Ramos (cell line): ENCODE results near the gene CNKSR1.

Experiments
- in situ Hi-C: fragments of 300-500 bp; cut with MboI; formaldehyde crosslinking; loops from one replicate; pipeline ENCODE4 v1.14.3; 2022; ENCODE audit warnings: low sequenced_read_pairs; ENCODE audit not compliant: unreplicated experiment

Gene CNKSR1

DNA sequence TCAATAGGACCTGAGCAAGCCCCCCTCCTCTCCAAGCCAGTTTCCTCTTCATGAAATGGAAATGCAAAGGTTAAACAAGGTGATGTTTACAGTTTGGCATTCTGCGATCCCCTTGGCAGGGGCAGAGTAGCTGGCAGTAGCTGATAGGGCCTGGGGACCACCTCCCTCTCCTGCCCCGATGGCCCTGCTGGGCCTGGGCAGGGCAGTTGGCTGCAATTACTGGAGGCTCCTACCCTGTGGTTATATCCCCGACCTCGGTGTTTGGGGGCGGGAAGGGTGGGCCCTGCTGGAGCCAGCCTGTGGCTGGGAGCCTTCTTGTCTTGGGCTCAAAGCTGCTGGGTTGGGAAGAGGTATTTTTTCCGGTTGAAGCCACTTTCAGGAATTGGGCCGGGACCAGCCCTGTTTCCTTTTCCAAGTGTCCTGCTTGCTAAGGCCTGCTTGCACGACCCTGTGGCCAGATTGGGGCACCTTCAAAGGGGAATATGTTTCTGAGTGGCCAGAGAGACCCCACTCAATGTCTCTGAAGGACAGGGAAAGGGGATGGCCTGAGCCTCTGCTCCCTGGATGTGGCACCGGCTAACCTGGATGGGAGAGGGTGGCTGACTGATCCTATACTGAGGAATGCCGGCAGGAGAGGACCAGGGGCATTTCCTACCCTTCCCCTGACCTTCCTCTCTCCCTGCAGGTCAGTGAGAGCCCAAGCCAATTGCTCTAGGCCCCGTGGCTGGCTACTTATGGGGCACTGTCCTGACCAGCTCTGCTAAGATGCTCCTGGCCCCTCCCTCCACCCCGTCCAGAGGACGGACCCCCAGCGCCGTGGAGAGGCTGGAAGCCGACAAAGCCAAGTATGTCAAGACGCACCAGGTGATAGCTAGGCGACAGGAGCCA, 16.5 kb upstream of the CNKSR1 start:
- in situ Hi-C loops: no loop called here

DNA sequence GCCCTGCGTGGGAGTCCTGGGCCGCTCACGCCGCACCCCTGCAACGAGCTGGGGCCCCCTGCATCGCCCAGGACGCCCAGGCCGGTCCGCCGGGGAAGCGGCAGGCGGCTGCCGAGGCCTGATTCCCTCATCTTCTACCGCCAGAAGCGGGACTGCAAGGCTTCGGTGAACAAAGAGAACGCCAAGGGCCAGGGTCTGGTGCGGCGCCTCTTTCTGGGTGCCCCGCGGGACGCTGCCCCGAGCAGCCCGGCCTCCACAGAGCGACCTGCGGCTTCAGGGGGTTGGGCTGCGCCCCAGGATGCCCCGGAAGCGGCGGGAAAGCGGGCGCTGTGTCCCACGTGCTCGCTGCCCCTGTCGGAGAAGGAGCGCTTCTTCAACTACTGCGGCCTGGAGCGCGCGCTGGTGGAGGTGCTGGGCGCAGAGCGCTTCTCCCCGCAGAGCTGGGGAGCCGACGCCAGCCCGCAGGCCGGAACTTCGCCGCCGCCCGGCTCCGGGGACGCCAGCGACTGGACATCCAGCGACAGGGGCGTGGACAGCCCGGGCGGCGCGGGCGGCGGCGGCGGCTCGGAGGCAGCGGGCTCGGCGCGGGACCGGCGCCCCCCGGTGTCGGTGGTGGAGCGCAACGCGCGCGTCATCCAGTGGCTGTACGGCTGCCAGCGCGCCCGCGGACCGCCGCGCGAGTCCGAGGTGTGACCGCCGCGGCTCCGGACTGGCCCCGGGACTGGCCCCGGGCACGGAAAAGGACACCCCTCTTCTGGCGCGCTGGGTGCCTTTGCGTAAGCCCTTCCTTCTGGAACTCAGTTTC, 15.7 kb upstream of the CNKSR1 start:
- in situ Hi-C loops: no loop called here

DNA sequence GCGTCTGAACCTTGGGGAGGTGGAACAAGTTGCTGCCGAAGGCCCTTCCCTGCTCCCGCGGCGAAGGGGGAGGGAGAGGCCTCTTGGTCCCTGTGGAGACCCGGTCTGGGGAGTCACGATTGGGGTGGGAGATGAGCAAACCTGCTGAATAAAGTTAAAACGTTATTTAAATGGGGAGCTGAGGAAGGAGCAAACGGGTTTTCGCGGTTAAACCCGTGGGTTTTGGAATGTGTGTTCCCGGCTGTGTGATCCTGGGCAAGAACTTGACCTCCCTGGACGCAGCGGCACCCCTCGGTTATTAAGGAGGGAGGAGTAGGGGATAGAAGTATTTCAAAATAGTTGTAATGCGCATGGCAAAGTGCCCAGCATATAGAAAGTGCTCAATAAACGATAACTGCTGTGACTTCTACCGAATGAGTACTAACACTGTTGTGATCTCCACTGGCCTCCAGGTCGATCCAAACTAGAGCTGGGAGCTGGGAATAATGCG, 15.0 kb upstream of the CNKSR1 start:
- in situ Hi-C loops: no loop called here

DNA sequence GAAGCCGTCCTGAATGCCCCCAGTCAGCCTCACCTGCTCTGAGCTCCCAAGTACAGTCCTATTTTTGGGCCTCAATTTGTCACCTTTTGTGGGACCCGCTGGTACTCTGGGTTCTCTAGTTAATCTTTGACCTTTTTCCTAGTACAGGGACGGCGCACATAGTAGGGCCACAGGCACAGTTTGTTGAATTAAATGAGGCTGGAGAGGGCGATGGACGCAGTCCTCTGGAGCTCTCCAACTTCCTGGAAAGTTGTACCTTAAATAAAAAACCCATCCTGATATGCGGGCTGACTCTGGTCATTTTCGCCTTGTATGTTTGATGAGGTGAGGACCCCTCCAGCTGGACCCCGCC, 13.6 kb upstream of the CNKSR1 start:
- in situ Hi-C loops: no loop called here

DNA sequence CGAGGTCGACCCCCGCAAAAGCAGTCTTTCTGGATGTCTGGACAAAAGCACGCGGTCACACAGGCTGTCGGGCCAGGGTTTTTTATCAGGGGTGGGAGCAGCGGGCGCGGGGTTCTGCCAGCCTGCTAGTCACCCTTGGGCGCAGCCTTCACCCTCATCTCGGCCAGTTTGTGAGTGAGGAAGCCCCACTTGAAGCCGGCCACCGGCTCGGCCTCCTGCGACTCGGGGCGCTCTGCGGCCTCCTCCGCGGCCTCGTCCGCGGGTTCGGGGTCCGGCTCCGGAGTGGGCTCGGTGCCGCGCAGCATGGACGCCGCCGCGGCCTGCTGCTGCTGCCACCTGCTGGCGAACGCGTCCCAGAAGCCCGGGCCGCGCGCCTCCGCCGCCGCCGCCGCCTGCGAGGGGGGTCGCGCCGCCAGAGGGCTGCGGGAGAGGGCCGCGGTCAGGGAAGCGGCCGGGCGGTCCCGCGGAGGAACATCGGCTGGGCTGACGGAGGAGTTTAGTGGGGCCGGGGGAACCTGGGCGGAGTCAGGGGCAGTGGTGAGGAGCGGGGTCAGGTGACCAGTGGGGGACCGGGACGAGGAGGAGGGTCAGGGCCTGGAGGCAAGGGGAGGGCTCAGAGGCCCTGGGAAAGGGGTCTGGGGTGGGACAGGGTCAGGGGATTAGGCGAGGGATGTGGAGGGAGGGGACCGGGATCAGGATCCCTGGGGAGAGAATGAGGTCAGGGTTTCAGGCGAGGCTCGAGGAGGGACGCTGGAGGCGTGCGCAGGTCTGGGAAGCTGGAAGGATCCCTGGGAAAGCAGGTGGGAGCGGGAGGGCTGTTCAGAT, 13.0 kb upstream of the CNKSR1 start:
- in situ Hi-C loops: no loop called here

DNA sequence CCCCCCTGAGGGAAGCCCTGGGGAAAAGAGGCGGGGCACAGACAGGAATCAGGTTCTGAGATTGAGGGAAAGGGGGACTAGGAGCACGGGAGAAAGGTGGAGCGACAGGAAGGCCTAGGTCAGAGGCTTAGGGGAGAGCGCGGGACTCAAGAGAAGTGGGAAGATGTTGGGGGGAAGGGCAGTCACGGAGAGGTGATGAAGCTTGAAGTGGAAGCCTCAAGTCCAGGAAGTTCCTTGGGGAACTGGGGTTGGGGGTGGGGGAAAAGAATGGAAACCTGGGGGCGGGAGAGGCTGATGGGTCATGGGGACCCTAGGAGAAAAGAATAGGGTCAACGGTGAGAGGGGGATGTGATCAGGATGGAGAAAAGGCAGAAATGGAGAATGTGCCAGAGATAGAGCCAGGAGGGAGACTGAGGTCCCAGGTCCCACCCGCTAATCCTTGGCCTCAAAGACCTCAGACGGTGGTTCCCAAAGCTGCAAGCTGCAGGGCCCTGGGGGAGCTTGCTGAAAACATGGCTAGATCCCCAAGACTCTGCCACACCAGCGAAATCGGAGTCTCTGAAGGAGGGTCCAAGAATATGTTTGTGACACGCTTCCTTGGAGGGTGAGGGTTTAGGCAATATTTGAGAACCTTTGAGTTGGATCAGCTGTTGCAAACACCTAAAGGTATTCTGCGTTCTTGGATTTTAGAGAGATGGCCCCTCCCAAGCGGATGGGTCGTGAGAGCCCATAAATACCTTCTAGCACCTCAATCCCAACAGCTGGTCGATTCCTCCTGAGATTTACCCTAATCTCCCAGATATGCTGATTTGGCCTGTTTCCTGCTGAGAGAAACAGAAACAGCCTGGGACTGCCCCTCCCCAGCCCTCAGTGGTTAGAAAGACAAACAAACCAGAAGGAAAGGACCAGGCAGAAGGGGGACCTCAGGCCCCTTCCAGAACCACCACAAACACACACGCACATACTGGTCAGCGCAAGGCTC, 12.1 kb upstream of the CNKSR1 start:
- in situ Hi-C loops: no loop called here

DNA sequence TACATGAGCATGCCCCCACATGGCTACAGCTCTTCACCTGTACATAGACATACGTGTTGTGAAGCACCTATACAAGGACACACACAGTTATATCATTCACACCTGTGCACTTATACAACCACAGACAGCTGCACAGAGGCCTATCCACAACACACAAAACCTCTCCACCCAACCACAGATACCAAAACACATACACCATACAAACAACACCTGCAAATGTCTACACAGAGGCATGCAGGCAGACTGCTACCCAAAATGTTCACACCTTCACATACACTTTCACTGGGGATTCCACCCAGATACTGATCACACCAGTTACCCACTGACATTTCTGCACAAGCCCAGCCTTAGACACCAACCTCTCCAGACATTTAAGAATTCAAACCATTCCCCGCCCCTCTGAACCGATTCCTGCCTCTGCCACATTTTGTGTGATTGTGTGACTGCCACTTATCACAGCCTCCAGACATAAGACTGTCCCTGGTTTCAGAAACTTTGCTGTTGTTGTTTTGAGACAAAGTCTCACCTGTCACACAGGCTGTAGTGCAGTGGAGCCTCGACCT, 10.5 kb upstream of the CNKSR1 start:
- in situ Hi-C loops: no loop called here

DNA sequence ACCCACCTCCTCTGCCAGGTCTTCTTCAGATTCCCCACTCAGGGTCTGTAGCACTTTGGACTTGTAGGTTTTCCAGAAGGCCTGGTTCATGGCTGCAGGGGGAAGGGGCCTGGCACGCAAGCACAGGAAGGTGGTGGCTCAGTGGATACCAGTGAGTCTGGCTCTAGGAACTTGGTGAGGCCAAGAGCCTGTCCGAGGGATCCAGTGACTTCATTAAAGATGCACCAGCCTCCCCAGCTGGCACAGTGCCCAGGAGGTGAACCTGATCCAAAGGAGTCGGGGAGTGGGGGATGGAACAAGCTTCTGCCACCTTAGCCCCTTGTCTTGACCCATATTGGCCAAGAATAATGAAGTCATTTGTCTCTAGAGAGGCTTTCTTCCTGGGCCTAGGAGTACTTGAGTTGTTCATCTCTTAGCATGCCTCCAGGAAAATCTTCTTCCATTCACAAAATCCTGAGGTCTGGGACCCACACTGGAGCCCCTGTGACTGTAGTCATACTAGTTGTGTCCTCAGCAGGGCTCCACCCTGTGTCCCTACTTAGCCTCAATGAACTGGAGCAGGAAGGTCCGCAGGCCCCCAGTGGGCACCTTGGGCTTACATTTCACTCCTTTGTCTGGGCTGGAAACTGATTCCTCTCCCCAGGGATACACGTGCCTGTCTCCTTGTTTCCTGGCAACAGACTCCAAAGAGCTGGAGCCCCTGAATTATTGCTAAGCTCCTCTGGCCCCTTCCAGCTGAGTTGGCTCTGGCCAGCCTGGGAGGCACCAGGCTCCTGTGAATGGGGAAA, 8.7 kb upstream of the CNKSR1 start, which contains the start of gene C1orf232:
Gene C1orf232, minus strand, starts transcription at position 554 of the 788 bp plus-strand sequence. Its CDS starts 464 bp downstream, at position 90.
- in situ Hi-C loops: no loop called here

DNA sequence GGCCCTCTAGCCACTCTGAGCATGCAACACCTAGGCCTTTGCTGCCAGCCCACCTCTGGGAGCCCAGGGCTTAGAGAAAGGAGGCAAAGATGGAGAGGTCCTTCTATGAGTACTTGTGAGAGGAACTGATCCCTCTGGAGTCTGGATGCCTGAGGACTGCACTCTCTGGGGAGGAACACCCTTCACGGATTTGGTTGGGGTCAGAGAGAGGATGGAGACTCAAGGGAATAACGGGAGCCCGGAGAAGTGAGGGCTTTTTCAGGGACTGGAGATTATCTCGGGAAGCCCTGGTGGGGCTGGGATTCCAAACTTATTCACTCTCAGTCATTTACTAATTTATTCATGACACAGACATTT, 8.1 kb upstream of the CNKSR1 start:
- in situ Hi-C loops: no loop called here

DNA sequence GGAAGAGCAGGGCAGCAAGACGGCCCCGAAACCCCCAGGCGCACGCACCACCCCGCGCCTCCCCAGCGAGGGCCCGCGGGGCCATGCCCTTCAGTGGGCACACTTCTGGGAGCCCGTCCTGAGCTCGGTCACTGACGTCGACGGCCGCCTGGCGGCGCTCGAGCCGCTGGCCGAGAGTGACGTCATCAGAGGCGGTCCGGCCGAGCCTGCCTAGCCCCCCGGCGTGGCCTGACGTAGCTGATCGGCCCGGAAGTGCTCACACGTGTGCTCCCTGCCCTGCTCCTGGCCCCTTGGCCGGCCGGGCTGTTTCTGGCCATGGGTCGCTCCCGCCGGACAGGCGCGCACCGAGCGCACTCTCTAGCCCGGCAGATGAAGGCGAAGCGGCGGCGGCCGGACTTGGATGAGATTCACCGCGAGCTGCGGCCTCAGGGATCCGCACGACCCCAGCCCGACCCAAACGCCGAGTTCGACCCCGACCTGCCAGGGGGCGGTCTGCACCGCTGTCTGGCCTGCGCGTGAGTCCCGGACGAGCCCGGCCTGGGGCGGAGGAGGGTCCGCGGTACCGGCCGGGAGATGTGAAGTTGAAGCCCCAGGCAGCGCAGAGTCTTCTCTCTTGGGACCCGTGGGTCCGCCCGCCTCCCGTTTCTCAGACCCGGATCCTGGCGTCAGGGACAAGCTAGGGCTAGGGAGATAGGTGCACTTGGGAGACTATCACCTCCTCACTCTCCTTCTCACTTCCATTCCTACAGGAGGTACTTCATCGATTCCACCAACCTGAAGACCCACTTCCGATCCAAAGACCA, 7.4 kb upstream of the CNKSR1 start, which contains the start of gene ZNF593:
Gene ZNF593, plus strand, starts transcription at position 240 of the 803 bp plus-strand sequence. Its CDS starts 76 bp downstream, at position 316.
- in situ Hi-C loops: no loop called here

DNA sequence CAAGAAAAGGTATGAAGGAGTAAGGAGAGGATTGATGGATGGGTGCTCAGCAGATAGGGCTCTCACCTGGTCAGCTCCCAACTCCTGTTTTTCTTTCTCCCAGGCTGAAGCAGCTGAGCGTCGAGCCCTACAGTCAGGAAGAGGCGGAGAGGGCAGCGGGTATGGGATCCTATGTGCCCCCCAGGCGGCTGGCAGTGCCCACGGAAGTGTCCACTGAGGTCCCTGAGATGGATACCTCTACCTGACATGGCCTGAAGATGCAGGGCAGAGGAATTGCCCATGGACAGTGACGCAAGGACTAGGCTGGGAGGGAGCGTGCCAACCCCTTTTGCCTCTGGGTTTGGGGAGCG, 6.8 kb upstream of the CNKSR1 start:
- in situ Hi-C loops: no loop called here

DNA sequence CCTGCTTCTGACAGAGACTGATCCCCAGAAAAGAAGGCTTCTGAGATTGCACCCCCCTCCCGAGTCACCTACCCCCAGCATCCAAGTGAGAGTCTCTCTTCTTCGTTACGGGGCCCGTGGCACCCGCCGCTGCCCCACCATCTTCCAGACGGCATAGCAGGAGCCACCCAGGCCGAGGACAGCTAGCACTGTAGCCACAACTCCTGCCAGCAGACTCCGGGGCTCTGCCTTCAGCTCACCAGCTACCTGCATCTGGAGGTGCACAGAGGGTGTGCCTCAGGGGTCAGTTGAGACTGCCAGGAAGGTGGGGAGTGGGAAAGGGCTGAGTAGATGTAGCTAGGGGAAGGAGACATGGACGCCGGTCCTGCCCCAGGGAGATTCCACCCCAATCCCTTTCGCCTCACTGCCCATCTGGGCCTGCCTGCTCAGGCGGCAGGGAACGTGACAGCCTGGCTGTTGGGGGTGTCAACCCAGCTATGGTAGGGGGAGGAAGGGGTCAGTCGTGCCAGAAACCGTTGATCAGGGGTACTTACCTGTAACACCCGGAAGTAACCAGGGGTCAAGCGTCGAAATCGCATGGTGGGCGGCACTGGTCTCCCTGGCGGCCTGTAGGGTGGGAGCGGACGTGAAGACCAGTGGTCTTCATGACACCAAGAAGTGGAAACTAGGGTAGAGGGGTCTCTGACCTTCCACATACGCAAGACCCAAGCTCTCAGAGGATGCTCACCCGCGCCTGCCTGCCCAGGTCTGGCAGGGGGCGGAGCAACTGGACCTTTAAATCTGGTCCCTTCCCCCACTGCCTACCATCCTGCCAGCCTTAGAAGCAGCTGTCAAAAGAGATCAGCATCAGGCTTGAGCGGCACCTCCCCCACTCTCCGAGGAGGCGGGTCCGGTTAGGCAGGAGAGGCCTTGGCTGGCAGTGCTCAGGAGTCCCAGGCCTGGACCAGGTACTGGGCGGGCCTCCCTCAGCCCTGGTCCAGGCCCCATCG, 5.9 kb upstream of the CNKSR1 start, which contains the start of gene ZNF593OS:
Gene ZNF593OS, minus strand, starts transcription at position 749 of the 989 bp plus-strand sequence. Its CDS starts 171 bp downstream, at position 578.
- in situ Hi-C loops: no loop called here

DNA sequence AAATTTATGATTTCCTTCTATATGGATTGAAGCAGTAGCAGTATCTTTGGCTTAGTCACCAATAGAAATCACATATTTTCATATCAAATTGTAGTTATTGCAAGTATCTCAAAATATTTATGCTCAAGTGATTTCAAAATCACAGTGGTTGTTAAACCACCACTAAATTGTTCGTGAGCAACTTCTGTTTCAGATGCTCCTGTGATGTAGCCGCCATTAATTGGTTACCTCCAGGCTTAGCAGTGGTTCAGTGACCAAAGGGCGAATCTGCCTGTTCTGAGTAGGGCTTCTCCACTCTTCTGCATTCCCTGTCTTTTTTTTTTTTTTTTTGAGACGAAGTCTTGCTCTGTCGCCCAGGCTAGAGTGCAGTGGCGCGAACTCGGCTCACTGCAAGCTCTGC, 1.9 kb upstream of the CNKSR1 start:
- in situ Hi-C loops: no loop called here

DNA sequence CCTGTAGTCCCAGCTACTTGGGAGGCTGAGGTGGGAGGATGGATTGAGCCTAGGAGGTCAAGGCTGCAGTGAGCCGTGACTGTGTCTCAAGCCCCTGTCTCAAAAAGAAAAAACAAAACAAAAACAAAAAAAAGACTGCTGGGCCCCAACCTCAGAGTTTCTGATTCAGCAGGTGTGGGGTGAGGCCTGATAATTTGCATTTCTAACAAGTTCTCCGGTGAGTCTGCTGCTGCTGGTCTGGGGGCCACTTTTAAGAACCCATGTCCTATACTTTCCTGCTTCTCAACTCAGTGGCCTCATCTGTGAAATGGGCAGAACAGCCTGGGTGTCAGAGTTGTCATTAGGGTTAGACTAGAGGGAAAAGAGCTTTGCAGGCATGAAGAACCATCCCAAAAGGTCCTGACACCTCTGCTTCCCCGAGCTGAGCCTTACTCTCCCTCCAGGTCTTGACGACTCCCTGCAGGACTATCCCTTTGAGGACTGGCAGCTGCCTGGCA, 2.8 kb downstream of the CNKSR1 start:
- in situ Hi-C loops: no loop called here

DNA sequence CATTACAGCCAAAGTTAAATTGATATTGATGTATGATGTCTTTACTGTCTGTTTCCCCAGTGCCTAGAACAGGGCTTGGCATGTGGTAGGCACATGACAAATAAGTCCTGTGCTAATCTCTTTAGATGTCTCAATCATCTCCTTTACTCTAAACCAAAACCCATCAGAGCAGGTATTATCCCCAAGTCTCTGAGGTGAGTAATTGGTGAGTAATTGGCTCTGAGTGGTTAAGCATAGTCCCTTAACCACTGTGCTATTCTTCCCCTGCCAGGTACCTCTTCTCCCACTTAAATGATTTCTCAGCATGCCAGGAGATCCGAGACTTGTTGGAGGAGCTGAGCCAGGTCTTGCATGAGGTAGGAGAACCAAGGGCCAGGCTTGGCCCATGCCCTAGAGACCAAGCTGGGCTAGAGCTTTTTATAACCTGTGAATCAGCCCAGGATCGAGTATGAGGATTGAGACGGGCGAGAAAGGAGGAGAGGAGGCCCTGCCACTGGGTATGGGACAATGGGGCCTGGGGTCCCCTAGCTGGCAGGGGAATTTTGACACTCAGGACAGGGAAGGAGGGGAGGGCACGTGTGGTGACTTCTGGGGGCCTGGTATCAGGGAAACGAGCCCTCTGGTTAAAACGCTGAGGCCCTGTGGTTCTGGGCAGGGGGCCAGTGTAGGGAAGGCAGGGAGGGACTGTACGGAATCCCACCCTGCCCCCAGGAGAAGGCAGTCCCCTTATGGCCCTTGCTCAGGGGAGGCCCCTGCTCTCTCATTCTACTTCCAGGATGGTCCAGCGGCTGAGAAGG, 4.5 kb downstream of the CNKSR1 start:
- in situ Hi-C loops: no loop called here
